Measurements from ENCODE around the gene GNB2. TPM values are rescaled to one million over a fixed set of nuclear protein-coding genes. Genes with fewer than 3 reads are reported as not detected.

The GNB2 gene
- total and polyA plus RNA-seq, 2 donors from 2014 or later = 234 to 265 TPM

GRCh38 chr7:100676501-100677306 is 3.2 kb downstream of the GNB2 start:
- no peaks in the 10 kb centered on the region for H3K9me3 ChIP-seq (ENCODE audit: control insufficient read depth in 2 of 3, insufficient read depth in 1 of 3, low read length in 3 of 3)
- H3K27ac ChIP-seq (ENCODE audit: low read depth in 2 of 2, low read length in 2 of 2) = peak overlapping the region; percentile 53 to 82
- peaks cover 0 to 3% (median 0%) of the 10 kb centered on the region in 3 donors for H3K4me1 ChIP-seq (ENCODE audit: control insufficient read depth in 2 of 3, insufficient read depth in 2 of 3, low read depth in 1 of 3, low read length in 3 of 3)
- TF ChIP-seq, protein P1, sequence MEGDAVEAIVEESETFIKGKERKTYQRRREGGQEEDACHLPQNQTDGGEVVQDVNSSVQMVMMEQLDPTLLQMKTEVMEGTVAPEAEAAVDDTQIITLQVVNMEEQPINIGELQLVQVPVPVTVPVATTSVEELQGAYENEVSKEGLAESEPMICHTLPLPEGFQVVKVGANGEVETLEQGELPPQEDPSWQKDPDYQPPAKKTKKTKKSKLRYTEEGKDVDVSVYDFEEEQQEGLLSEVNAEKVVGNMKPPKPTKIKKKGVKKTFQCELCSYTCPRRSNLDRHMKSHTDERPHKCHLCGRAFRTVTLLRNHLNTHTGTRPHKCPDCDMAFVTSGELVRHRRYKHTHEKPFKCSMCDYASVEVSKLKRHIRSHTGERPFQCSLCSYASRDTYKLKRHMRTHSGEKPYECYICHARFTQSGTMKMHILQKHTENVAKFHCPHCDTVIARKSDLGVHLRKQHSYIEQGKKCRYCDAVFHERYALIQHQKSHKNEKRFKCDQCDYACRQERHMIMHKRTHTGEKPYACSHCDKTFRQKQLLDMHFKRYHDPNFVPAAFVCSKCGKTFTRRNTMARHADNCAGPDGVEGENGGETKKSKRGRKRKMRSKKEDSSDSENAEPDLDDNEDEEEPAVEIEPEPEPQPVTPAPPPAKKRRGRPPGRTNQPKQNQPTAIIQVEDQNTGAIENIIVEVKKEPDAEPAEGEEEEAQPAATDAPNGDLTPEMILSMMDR (IDR thresholded peaks at IDR 0.05; ENCODE audit: borderline replicate concordance, extremely low read depth, insufficient read depth) = no peak
- FAIRE-seq = no peak
- H3K36me3 ChIP-seq (ENCODE audit: control insufficient read depth in 2 of 3, insufficient read depth in 3 of 3, low read length in 3 of 3) = peaks cover 0 to 20% (median 14%) of the 10 kb centered on the region in 3 donors
- no peaks in the 10 kb centered on the region for H3K27me3 ChIP-seq (ENCODE audit: control insufficient read depth, insufficient read depth, low read length)
- no peak overlapping the region for H3K9ac ChIP-seq (ENCODE audit: low read length in 3 of 3)
- intact Hi-C loops (cut with DNase I) = no loop called here
- H3K4me3 ChIP-seq (ENCODE audit: low read length in 3 of 3) = peak overlapping the region in 1 of 3 donors; percentile 60
- DNase-seq = peak in 2 of 5 donors; percentile 64 to 79

- intact Hi-C loops (cut with DNase I) = no loop called here
- no peak for FAIRE-seq
- Histone ChIP-seq H3K27me3 (ENCODE audit: control insufficient read depth, insufficient read depth, low read length) (no peaks in the 10 kb centered on the region), H3K4me1 (ENCODE audit: control insufficient read depth in 2 of 3, insufficient read depth in 2 of 3, low read depth in 1 of 3, low read length in 3 of 3) (peaks cover 0 to 3% (median 0%) of the 10 kb centered on the region in 3 donors), H3K27ac (ENCODE audit: low read depth in 2 of 2, low read length in 2 of 2) (no peak overlapping the region), H3K36me3 (ENCODE audit: control insufficient read depth in 2 of 3, insufficient read depth in 3 of 3, low read length in 3 of 3) (peaks cover 0 to 20% (median 14%) of the 10 kb centered on the region in 3 donors), H3K9ac (ENCODE audit: low read length in 3 of 3) (no peak overlapping the region), H3K4me3 (ENCODE audit: low read length in 3 of 3) (no peak overlapping the region), H3K9me3 (ENCODE audit: control insufficient read depth in 2 of 3, insufficient read depth in 1 of 3, low read length in 3 of 3) (no peaks in the 10 kb centered on the region)
- TF ChIP-seq, protein P1 (IDR thresholded peaks at IDR 0.05; ENCODE audit: borderline replicate concordance, extremely low read depth, insufficient read depth) = no peak
- DNase-seq = peak in 2 of 5 donors; percentile 59 to 79
Observed at GRCh38 chr7:100677308-100678267, 4.0 kb downstream of the GNB2 start.

- DNase-seq (peak in 2 of 5 donors; percentile 62 to 79), FAIRE-seq (no peak)
- intact Hi-C loops (cut with DNase I) = no loop called here
- no peak overlapping the region for H3K9ac ChIP-seq (ENCODE audit: low read length in 3 of 3)
- no peaks in the 10 kb centered on the region for H3K27me3 ChIP-seq (ENCODE audit: control insufficient read depth, insufficient read depth, low read length)
- H3K27ac ChIP-seq (ENCODE audit: low read depth in 2 of 2, low read length in 2 of 2) = no peak overlapping the region
- TF ChIP-seq, protein P1 (IDR thresholded peaks at IDR 0.05; ENCODE audit: borderline replicate concordance, extremely low read depth, insufficient read depth) = no peak
- no peak overlapping the region for H3K4me3 ChIP-seq (ENCODE audit: low read length in 3 of 3)
- H3K9me3 ChIP-seq (ENCODE audit: control insufficient read depth in 2 of 3, insufficient read depth in 1 of 3, low read length in 3 of 3) = no peaks in the 10 kb centered on the region
- H3K36me3 ChIP-seq (ENCODE audit: control insufficient read depth in 2 of 3, insufficient read depth in 3 of 3, low read length in 3 of 3) = peaks cover 0 to 23% (median 14%) of the 10 kb centered on the region in 3 donors
- H3K4me1 ChIP-seq (ENCODE audit: control insufficient read depth in 2 of 3, insufficient read depth in 2 of 3, low read depth in 1 of 3, low read length in 3 of 3) = peaks cover 0 to 3% (median 0%) of the 10 kb centered on the region in 3 donors
Observed at GRCh38 chr7:100678291-100678984, 4.9 kb downstream of the GNB2 start.

All from kidney (tissue), 14 donors.